ENCODE measurements around the gene BRD3OS.

Gene BRD3OS

DNA sequence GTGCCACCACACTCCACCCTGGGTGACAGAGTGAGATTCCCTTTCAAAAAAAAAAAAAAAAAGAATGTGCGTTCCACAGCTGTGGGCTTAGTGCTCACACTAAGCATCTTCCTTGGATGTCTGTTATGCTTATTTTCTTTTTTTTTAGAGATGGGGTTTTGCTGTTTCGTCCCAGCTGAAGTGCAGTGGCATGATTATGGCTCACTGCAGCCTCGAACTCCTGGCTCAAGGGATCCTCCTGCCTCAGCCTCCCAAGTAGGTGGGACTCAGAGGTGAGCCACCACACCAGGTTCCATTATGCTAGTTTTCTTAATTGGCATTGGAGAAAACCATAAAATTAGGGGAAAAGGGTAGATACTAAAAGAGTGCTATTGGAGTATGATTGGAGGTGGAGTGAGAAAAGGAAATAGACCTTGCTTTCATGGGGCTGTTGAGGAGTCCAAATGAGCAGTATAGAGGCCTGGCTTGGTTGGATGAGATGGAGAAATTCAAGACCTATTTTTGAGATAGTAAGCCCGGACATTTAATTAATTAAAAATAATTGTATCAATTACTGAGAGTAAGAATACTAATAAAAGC is 978 bp upstream of the BRD3OS start:
- DNase-seq (ENCODE audit: low read depth in 2 of 2): no peak
- H3K4me3 ChIP-seq (replicated peaks in 1 of 2; ENCODE audit: low read depth in 2 of 2, low read length in 2 of 2): peak overlapping the region; percentile 30 to 38
- TF ChIP-seq, protein P1, sequence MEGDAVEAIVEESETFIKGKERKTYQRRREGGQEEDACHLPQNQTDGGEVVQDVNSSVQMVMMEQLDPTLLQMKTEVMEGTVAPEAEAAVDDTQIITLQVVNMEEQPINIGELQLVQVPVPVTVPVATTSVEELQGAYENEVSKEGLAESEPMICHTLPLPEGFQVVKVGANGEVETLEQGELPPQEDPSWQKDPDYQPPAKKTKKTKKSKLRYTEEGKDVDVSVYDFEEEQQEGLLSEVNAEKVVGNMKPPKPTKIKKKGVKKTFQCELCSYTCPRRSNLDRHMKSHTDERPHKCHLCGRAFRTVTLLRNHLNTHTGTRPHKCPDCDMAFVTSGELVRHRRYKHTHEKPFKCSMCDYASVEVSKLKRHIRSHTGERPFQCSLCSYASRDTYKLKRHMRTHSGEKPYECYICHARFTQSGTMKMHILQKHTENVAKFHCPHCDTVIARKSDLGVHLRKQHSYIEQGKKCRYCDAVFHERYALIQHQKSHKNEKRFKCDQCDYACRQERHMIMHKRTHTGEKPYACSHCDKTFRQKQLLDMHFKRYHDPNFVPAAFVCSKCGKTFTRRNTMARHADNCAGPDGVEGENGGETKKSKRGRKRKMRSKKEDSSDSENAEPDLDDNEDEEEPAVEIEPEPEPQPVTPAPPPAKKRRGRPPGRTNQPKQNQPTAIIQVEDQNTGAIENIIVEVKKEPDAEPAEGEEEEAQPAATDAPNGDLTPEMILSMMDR (IDR thresholded peaks at IDR 0.05; ENCODE audit: low read depth, low read length): no peak

DNA sequence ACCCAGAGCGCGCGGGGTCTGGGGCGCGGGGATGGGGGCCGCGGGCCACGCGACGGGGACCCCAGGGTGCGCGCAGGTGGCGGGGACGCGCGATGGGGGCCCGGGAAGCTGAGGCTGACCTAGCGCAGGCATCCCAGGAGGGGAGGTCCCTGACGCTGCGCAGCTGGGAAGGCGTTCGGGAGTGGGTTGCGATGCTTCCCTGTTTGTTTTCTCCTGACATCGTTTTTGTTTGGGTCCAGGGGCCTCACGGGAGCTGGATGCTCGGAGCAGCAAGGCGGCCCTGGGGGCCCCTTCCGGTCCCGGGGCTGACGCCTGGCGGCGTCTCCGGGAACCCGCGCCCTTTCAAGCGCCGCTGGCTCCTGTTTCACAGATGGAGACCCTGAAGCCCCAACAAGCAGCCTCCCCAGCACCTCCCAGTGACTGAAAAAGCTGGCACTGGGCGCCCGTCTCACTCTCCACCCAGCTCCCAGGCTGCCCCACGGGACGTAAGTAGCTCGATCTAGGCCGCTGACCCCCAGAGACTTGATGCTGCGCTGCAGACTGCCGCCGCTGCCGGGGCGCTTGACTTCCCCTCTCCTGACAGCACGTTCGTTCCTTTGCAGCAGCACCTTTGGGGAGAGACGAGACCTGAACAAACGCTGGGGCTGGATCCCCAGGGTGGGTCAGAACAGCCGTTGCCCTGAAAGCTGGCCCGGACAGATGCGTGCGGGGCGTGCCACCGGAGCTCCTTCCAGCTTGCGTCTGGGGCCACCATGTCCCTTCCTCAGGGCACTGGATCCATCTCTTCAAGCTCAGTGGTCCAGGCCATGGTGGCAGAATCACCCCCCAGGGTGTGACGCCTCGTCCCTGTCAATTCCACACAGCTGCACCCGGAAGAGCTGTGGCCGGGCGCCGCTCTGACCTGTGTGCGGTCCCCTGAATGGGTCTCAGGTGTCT is 593 bp downstream of the BRD3OS start:
- H3K4me3 ChIP-seq (replicated peaks in 1 of 2; ENCODE audit: low read depth in 2 of 2, low read length in 2 of 2): peak overlapping the region; percentile 81 to 86
- peak; percentile 44 to 48 for DNase-seq (ENCODE audit: low read depth in 2 of 2)
- TF ChIP-seq, protein P1 (IDR thresholded peaks at IDR 0.05; ENCODE audit: low read depth, low read length): peak; percentile 33

DNA sequence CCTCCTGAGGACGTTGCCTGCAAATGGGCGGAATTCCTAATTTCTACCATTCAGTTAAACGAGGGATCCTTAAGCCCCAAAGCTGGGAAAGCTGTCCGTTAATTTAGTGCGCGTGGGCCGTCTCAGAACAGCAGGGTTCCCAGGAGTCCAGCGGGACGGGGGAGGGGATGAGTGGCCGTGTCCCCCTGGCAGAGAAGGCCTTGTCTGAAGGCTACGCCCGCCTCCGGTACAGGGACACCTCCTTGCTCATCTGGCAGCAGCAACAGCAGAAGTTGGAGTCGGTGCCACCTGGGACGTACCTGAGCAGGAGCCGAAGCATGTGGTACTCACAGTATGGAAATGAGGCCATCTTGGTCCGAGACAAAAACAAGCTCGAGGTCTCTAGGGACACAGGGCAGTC is 1.3 kb downstream of the BRD3OS start:
- no peak overlapping the region for H3K4me3 ChIP-seq (replicated peaks in 1 of 2; ENCODE audit: low read depth in 2 of 2, low read length in 2 of 2)
- no peak for DNase-seq (ENCODE audit: low read depth in 2 of 2)
- TF ChIP-seq, protein P1 (IDR thresholded peaks at IDR 0.05; ENCODE audit: low read depth, low read length): no peak

DNA sequence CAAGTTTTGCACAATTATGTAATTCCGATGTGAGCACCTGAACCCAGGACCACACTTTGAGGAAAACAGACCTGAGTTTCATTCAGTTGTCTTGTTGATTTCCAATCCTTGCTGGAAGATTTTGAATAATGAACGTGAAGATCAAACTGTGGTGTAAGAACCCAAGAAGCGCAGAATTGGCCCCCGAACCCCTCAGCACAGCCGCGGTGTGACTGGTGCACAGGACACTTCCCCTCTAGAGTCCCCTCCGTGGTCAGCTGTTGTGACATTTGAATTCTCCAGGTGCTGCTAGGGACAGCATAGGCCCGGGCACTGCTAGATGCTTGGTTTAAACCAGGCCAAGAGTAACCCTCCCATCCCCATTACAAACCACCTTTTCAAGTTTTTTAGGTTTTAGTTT is 1.7 kb downstream of the BRD3OS start:
- H3K4me3 ChIP-seq (replicated peaks in 1 of 2; ENCODE audit: low read depth in 2 of 2, low read length in 2 of 2): no peak overlapping the region
- TF ChIP-seq, protein P1 (IDR thresholded peaks at IDR 0.05; ENCODE audit: low read depth, low read length): no peak

DNA sequence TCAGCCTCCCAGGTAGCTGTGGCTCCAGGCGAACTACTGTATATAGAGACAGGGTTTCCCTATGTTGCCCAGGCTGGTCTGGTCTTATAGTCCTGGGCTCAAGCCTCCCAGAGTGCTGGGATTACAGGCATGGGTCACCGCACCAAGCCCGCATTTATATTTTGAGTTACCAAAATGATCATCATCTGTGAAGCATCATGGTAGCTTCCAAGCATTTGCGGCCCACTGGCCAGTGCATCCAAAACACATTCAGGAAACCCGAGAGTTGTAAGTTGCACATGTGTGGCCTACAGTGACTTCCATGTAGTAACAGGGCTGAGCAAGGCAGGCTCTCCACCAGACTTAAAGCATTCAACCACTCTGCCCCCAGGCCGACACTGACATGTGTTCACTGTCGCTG is 2.3 kb downstream of the BRD3OS start:
- no peak overlapping the region for H3K4me3 ChIP-seq (replicated peaks in 1 of 2; ENCODE audit: low read depth in 2 of 2, low read length in 2 of 2)
- no peak for DNase-seq (ENCODE audit: low read depth in 2 of 2)
- TF ChIP-seq, protein P1 (IDR thresholded peaks at IDR 0.05; ENCODE audit: low read depth, low read length): no peak

More for the DNA sequence above, 1.7 kb downstream of the BRD3OS start:
- DNase-seq (ENCODE audit: low read depth in 2 of 2): no peak

DNA sequence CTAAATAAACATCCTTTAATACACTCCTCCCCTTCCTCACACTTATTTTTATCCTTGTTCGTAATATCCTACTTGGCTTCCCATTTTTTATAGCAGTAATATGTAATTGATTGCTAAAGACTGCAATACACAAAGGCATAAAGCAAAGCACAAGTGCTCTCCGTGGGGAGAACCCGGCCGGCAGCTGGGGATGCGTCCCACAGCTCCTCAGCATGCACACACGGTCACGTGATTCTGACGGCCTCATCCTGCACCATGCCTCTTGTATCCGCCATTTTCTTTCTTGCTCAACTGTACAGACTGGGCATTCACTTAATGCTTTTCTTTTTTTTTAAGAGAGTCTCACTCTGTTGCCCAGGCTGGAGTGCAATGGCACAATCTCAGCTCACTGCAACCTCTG is 2.8 kb downstream of the BRD3OS start:
- TF ChIP-seq, protein P1 (IDR thresholded peaks at IDR 0.05; ENCODE audit: low read depth, low read length): no peak
- DNase-seq (ENCODE audit: low read depth in 2 of 2): no peak
- H3K4me3 ChIP-seq (replicated peaks in 1 of 2; ENCODE audit: low read depth in 2 of 2, low read length in 2 of 2): no peak overlapping the region

All from cardiac fibroblast (primary cell).